ENCODE results near the gene LRIG1.

The LRIG1 gene

GRCh38 chr3:66350601-66351000 is 150.2 kb downstream of the LRIG1 start:
- Histone ChIP-seq H3K27ac (replicated peaks) (no peak overlapping the region), H3K4me3 (replicated peaks; ENCODE audit: insufficient read depth, low read length) (no peak overlapping the region), H3K27me3 (ENCODE audit: insufficient read depth, poor library complexity, severe bottlenecking) (no peaks in the 10 kb centered on the region)
- TF ChIP-seq SPI1 (IDR thresholded peaks at IDR 0.05; ENCODE audit: borderline replicate concordance, low read depth) (no peak), GABPA (IDR thresholded peaks at IDR 0.05; ENCODE audit: low read depth) (no peak), POLR2AphosphoS5 (IDR thresholded peaks at IDR 0.05; ENCODE audit: low read depth) (no peak)
- TF ChIP-seq, protein P1, sequence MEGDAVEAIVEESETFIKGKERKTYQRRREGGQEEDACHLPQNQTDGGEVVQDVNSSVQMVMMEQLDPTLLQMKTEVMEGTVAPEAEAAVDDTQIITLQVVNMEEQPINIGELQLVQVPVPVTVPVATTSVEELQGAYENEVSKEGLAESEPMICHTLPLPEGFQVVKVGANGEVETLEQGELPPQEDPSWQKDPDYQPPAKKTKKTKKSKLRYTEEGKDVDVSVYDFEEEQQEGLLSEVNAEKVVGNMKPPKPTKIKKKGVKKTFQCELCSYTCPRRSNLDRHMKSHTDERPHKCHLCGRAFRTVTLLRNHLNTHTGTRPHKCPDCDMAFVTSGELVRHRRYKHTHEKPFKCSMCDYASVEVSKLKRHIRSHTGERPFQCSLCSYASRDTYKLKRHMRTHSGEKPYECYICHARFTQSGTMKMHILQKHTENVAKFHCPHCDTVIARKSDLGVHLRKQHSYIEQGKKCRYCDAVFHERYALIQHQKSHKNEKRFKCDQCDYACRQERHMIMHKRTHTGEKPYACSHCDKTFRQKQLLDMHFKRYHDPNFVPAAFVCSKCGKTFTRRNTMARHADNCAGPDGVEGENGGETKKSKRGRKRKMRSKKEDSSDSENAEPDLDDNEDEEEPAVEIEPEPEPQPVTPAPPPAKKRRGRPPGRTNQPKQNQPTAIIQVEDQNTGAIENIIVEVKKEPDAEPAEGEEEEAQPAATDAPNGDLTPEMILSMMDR (IDR thresholded peaks at IDR 0.05; ENCODE audit: insufficient read depth, low read length) = no peak
- TF ChIP-seq, protein P2, sequence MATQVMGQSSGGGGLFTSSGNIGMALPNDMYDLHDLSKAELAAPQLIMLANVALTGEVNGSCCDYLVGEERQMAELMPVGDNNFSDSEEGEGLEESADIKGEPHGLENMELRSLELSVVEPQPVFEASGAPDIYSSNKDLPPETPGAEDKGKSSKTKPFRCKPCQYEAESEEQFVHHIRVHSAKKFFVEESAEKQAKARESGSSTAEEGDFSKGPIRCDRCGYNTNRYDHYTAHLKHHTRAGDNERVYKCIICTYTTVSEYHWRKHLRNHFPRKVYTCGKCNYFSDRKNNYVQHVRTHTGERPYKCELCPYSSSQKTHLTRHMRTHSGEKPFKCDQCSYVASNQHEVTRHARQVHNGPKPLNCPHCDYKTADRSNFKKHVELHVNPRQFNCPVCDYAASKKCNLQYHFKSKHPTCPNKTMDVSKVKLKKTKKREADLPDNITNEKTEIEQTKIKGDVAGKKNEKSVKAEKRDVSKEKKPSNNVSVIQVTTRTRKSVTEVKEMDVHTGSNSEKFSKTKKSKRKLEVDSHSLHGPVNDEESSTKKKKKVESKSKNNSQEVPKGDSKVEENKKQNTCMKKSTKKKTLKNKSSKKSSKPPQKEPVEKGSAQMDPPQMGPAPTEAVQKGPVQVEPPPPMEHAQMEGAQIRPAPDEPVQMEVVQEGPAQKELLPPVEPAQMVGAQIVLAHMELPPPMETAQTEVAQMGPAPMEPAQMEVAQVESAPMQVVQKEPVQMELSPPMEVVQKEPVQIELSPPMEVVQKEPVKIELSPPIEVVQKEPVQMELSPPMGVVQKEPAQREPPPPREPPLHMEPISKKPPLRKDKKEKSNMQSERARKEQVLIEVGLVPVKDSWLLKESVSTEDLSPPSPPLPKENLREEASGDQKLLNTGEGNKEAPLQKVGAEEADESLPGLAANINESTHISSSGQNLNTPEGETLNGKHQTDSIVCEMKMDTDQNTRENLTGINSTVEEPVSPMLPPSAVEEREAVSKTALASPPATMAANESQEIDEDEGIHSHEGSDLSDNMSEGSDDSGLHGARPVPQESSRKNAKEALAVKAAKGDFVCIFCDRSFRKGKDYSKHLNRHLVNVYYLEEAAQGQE (IDR thresholded peaks at IDR 0.05; ENCODE audit: insufficient replicate concordance, low read depth) = no peak
- DNase-seq (ENCODE audit: low read depth in 1 of 2, low spot score in 1 of 2) = no peak

DNA sequence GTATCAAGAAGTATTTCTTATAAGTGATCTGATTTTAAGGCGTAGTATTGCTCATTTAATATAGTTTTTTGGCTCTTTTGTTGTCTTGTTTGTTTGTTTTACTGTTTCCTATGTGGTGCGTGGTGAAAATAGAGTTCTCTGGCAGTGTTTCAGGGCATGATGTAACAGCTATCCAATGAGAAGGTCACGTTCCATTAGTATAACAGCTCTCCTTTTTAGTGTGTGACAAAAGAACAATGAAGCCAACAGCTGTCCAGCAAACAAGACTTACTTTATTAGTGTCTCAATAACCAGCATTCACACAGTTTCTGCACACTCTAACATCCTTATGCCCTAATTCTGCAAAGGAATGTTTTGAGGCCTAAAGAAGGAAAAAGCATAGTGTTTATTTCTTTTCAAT is 152.1 kb downstream of the LRIG1 start:
- no peaks in the 10 kb centered on the region for H3K27me3 ChIP-seq (ENCODE audit: insufficient read depth, poor library complexity, severe bottlenecking)
- no peak for TF ChIP-seq SPI1 (IDR thresholded peaks at IDR 0.05; ENCODE audit: borderline replicate concordance, low read depth)
- TF ChIP-seq, protein P1 (IDR thresholded peaks at IDR 0.05; ENCODE audit: insufficient read depth, low read length) = no peak
- TF ChIP-seq GABPA (IDR thresholded peaks at IDR 0.05; ENCODE audit: low read depth) = no peak
- TF ChIP-seq, protein P2 (IDR thresholded peaks at IDR 0.05; ENCODE audit: insufficient replicate concordance, low read depth) = no peak
- TF ChIP-seq POLR2AphosphoS5 (IDR thresholded peaks at IDR 0.05; ENCODE audit: low read depth) = no peak
- no peak overlapping the region for H3K4me3 ChIP-seq (replicated peaks; ENCODE audit: insufficient read depth, low read length)
- DNase-seq (ENCODE audit: low read depth in 1 of 2, low spot score in 1 of 2) = no peak
- H3K27ac ChIP-seq (replicated peaks) = no peak overlapping the region

DNA sequence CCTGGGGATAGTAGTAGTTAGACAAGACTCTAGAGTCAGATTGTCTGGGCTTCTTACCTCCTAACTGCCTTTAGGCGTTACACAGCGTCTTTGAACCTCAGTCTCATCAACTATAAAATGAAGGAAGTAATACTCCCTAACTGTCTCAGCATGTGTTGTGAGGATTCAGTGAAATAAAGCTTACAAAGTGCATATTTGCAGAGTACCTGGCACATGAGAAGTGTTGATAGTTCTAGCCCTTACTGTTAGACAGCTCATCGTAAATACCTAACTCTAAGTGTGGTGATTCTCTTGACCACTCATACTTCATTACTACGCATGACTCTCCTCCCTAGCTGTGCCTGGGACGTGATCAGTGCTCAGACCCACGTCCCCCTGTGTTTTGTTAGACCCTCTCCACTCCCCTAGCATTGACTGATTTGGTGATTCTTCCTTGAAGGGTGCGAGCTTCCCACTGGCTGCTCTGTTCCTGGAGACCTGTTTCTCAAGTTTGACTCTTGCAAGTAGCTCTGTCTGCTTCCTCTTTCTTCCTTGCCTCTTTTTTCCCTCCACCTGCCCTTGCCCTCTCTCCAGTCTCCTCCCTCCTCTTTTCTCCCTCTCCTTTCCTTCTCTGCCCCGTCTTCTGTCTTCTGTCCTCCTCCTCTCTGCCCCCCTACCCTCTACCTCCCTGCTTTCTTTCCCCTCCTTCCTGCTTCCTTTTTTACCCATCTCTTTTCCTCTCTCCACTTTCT is 155.8 kb downstream of the LRIG1 start:
- DNase-seq (ENCODE audit: low read depth in 1 of 2, low spot score in 1 of 2) = peak in 1 of 2 experiments; percentile 26
- Histone ChIP-seq H3K27ac (replicated peaks) (no peak overlapping the region), H3K4me3 (replicated peaks; ENCODE audit: insufficient read depth, low read length) (no peak overlapping the region), H3K27me3 (ENCODE audit: insufficient read depth, poor library complexity, severe bottlenecking) (no peaks in the 10 kb centered on the region)
- peak; percentile 10; the same call in 1 of the 2 replicates for TF ChIP-seq SPI1 (IDR thresholded peaks at IDR 0.05; ENCODE audit: borderline replicate concordance, low read depth)
- no peak for TF ChIP-seq POLR2AphosphoS5 (IDR thresholded peaks at IDR 0.05; ENCODE audit: low read depth)
- TF ChIP-seq, protein P1 (IDR thresholded peaks at IDR 0.05; ENCODE audit: insufficient read depth, low read length) = no peak
- TF ChIP-seq GABPA (IDR thresholded peaks at IDR 0.05; ENCODE audit: low read depth) = no peak
- TF ChIP-seq, protein P2 (IDR thresholded peaks at IDR 0.05; ENCODE audit: insufficient replicate concordance, low read depth) = no peak
